HFFc6 (cell line): ENCODE results near the gene GUCA2A. TPM values are rescaled to one million over a fixed set of nuclear protein-coding genes. Genes with fewer than 3 reads are reported as not detected.

Experiments
- DNase-seq: peaks from one replicate; pipeline ENCODE4 v3.0.0-alpha.2; 2018
- H3K27ac Mint-ChIP-seq: 2 replicates; pipeline ENCODE4 v1.8.0; 2020; ENCODE audit warnings: mild to moderate bottlenecking, mixed read lengths
- H3K27me3 Mint-ChIP-seq: 2 replicates; pipeline ENCODE4 v1.8.0; 2021; ENCODE audit warnings: mild to moderate bottlenecking, moderate library complexity, mixed read lengths; ENCODE audit not compliant: insufficient read depth
- H3K36me3 Mint-ChIP-seq: 2 replicates; pipeline ENCODE4 v1.8.0; 2021; ENCODE audit warnings: low read depth, mixed read lengths
- H3K4me1 Mint-ChIP-seq: 2 replicates; pipeline ENCODE4 v1.8.0; 2020; ENCODE audit warnings: low read depth, mixed read lengths
- H3K4me3 Mint-ChIP-seq: 2 replicates; pipeline ENCODE4 v1.8.0; 2020; ENCODE audit warnings: mild to moderate bottlenecking, moderate library complexity, mixed read lengths
- H3K9me3 Mint-ChIP-seq: 2 replicates; pipeline ENCODE4 v1.8.0; 2020; ENCODE audit warnings: mild to moderate bottlenecking, mixed read lengths
- total RNA-seq, 6 experiments: library from RNA; stranded (reverse); fragmentation: NEBNext Ultra II Directional; extraction: Animal tissue kit (Norgen Biotek cat#: 25700); gene quantifications; 2 replicates in 1 of 6; 3 replicates in 5 of 6; pipeline ENCODE4 v1.2.3, GENCODE V29; 2021
- TF ChIP-seq, protein P1 (sequence below): fragments of 200-600 bp; sonication (generic); IDR thresholded peaks from 2 replicates; pipeline ENCODE4 v1.5.0; 2021; ENCODE audit warnings: antibody characterized with exemption, mild to moderate bottlenecking

The GUCA2A gene
- total RNA-seq, 6 experiments from 2014 or later, result not detected

DNA sequence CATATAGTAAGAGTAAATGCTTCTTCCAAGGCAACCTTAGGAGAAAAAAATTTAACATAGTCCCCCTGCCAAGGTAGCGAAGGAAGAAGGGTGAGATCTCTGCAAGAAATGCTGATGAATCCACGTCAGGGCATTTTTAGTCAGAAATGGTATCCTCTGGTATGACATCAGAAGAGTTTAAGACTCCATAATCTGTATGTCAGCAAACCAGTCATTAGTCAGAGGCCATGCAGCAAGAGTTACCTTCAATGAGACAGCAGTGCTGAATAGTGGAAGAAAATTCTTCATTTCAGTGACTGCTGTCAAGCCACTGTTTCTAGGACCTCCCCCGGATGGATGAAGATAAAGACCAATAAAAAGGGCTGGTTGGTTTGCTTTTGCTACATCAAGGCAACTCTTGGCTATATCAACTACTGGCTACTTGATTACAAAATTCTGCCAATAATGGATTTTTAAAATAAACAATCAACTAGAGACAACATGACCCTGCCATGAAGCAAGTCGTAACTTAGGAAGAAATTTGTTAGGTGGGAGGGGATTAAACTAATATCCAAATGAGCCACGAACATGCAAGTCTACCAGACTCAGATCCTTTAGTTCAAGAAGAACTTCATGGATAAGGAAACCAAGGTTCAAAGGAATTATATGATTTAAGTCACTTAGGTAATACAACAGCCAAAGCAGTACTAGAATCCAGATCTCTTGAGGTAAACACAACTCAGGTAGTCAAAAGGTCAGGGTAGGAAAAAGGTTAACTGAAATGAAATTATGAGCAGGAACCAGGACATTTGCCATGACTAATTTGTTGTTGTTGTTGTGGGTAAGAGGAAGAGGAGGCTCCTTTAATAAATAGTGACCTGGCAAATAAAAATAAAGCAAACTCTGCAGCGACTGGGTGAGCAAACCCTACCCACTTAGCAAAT is 25.6 kb upstream of the GUCA2A start:
- no peak overlapping the region for H3K4me3 Mint-ChIP-seq
- H3K27me3 Mint-ChIP-seq, result no peaks in the 10 kb centered on the region; the same call in 1 of the 2 replicates
- peaks cover 21% of the 10 kb centered on the region for H3K4me1 Mint-ChIP-seq
- H3K27ac Mint-ChIP-seq, result no peak overlapping the region
- H3K9me3 Mint-ChIP-seq, result no peaks in the 10 kb centered on the region
- H3K36me3 Mint-ChIP-seq, result peaks cover 18% of the 10 kb centered on the region
- no peak for DNase-seq
- TF ChIP-seq, protein P1, sequence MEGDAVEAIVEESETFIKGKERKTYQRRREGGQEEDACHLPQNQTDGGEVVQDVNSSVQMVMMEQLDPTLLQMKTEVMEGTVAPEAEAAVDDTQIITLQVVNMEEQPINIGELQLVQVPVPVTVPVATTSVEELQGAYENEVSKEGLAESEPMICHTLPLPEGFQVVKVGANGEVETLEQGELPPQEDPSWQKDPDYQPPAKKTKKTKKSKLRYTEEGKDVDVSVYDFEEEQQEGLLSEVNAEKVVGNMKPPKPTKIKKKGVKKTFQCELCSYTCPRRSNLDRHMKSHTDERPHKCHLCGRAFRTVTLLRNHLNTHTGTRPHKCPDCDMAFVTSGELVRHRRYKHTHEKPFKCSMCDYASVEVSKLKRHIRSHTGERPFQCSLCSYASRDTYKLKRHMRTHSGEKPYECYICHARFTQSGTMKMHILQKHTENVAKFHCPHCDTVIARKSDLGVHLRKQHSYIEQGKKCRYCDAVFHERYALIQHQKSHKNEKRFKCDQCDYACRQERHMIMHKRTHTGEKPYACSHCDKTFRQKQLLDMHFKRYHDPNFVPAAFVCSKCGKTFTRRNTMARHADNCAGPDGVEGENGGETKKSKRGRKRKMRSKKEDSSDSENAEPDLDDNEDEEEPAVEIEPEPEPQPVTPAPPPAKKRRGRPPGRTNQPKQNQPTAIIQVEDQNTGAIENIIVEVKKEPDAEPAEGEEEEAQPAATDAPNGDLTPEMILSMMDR, result no peak

DNA sequence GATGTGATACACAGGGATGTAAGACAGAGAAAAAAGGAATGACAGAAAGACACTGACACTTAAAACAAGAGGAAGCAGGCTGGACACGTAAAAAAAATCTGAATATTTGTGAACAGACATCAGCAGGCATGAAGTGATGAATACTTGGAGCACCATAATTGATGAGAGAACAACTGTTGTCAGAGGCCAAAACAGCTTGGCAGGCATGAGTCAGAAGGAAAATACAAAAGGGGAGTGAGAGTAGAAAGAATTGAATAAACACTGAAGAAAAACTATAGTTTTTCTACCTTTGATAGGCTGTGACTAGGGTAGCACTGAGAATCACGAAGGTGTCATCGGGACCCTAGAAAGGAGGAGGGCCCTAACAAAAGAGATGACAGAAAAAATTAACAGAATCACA is 21.6 kb upstream of the GUCA2A start:
- peak; percentile 62 for DNase-seq
- Mint-ChIP-seq H3K36me3 (peaks cover 20% of the 10 kb centered on the region), H3K27me3 (no peaks in the 10 kb centered on the region), H3K27ac (peak overlapping the region; percentile 34), H3K4me1 (peaks cover 21% of the 10 kb centered on the region), H3K4me3 (no peak overlapping the region; the same call in 1 of the 2 replicates), H3K9me3 (no peaks in the 10 kb centered on the region)
- TF ChIP-seq, protein P1, result no peak

DNA sequence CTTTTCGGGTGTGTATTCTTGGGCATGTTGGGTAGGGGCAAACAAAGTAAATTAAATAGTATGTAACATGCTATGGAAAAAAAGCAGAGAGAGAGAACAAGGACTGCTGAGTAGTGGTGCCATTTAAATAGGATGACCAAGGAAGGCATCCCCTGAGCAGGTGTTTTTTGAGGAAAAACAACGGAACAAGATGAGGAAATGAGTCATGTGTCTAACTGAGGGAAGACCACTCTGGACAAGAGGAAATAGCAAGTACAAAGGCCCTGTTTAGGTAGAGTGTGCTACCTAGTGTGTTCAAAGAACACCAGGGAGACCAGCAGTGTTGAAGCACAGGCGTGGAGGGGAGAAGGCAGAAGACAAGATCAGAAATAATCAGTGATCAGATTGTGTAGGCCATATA is 20.1 kb upstream of the GUCA2A start:
- Mint-ChIP-seq H3K4me1 (peaks cover 21% of the 10 kb centered on the region), H3K27me3 (no peaks in the 10 kb centered on the region), H3K4me3 (no peak overlapping the region), H3K27ac (no peak overlapping the region), H3K9me3 (no peaks in the 10 kb centered on the region), H3K36me3 (peaks cover 17% of the 10 kb centered on the region)
- TF ChIP-seq, protein P1, result no peak
- no peak for DNase-seq

DNA sequence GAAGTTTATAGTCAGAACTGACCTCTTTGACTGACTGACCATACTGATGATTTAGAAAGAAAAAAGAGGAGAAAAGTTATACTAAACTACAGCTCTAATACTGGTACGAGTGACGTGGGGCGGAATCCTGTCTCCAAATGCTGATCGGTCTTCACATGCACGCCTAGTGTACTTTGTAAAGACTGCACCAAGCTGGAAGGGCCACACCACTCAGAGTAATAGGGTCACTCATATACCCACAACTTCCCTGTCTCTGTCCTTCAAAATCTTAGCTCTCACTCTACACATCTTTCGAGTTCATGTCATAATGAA is 19.4 kb upstream of the GUCA2A start:
- H3K4me1 Mint-ChIP-seq, result peaks cover 21% of the 10 kb centered on the region
- no peaks in the 10 kb centered on the region for H3K27me3 Mint-ChIP-seq
- no peaks in the 10 kb centered on the region for H3K9me3 Mint-ChIP-seq
- no peak overlapping the region for H3K4me3 Mint-ChIP-seq
- H3K27ac Mint-ChIP-seq, result no peak overlapping the region
- peaks cover 14% of the 10 kb centered on the region for H3K36me3 Mint-ChIP-seq
- no peak for DNase-seq
- TF ChIP-seq, protein P1, result no peak

DNA sequence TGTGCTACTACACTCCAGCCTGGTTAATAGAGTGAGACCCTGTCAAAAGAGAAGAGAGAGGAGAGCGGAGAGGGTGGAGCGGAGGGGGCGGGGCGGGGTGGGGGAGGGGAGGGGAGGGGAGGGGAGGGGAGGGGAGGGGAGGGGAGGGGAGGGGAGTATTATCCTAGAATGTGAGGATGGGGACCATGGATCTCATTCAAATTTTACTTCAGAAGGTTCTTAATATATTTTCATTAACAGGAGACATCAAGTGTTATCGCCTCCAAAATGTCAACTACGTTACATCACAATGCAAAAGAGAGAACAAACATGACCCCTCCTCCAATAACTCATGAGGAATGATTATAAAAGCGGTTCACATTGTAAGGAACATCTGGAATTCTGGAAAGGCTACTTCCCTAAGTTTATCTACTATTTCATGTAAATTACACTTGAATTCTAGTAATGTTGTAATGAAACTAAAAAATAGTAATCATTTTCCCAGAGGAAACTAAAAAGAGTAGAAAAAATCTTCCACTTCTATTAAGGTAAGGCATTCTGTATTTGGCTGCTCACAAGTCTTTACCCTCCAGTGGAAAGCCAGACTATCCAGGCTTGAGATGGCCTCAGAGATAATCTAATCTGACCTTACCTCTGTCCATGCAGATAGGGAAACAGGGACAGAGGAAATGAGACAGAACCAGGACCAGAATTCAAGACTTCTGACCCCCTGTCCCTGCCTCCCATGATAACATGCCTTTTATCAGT is 18.8 kb upstream of the GUCA2A start:
- no peaks in the 10 kb centered on the region for H3K27me3 Mint-ChIP-seq
- peaks cover 21% of the 10 kb centered on the region for H3K4me1 Mint-ChIP-seq
- peaks cover 14% of the 10 kb centered on the region for H3K36me3 Mint-ChIP-seq
- TF ChIP-seq, protein P1, result no peak
- no peaks in the 10 kb centered on the region for H3K9me3 Mint-ChIP-seq
- no peak overlapping the region for H3K27ac Mint-ChIP-seq
- H3K4me3 Mint-ChIP-seq, result no peak overlapping the region
- DNase-seq, result no peak
